Uterus (tissue), 4 donors: ENCODE measurements around the gene TULP3. TPM values are rescaled to one million over a fixed set of nuclear protein-coding genes. Genes with fewer than 3 reads are reported as not detected.

ENCODE experiments used
- DNase-seq, 2 donors: peaks; one replicate each; pipeline ENCODE4 v3.0.0-alpha.2; 2019 to 2020
- H3K27ac ChIP-seq, 2 donors: fragments of 200-600 bp; sonication (generic); 1 replicate in 1 of 2; 2 replicates in 1 of 2; pipeline ENCODE4 v1.5.1; 2016 to 2018
- H3K27me3 ChIP-seq, 2 donors: fragments of 200-600 bp; sonication (generic); one replicate each; pipeline ENCODE4 v1.5.1; 2018 to 2019; ENCODE audit warnings: control low read depth in 1 of 2
- H3K36me3 ChIP-seq, 2 donors: fragments of 200-600 bp; sonication (generic); one replicate each; pipeline ENCODE4 v1.5.1; 2019; ENCODE audit warnings: control low read depth in 1 of 2
- H3K4me1 ChIP-seq, 2 donors: fragments of 200-600 bp; sonication (generic); one replicate each; pipeline ENCODE4 v1.5.1; 2018 to 2019; ENCODE audit warnings: control low read depth in 1 of 2
- H3K4me3 ChIP-seq, 2 donors: fragments of 200-600 bp; sonication (generic); 1 replicate in 1 of 2; 2 replicates in 1 of 2; pipeline ENCODE4 v1.5.1; 2018 to 2019; ENCODE audit warnings: mild to moderate bottlenecking in 1 of 2
- H3K9me3 ChIP-seq, 2 donors: fragments of 200-600 bp; sonication (generic); one replicate each; pipeline ENCODE4 v1.5.1; 2019; ENCODE audit warnings: control low read depth in 1 of 2
- POLR2A ChIP-seq, 2 donors: fragments of 450-650 bp; IDR thresholded peaks; one replicate each; pipeline ENCODE4 v1.6.1; 2016; ENCODE audit warnings: antibody characterized with exemption in 2 of 2, mild to moderate bottlenecking in 1 of 2, moderate library complexity in 1 of 2
- intact Hi-C: fragments of 100-400 bp; cut with DNase I; formaldehyde crosslinking; loops from one replicate; pipeline ENCODE4 v1.15.1; 2023; ENCODE audit warnings: low total_unique reads
- total RNA-seq, 4 donors: library from RNA; depleted of rRNA in 3 of 4; stranded (reverse); fragments of >200 nt in 3 of 4; gene quantifications; one replicate each; pipeline versions ENCODE4 v1.1.0 to v1.2.4, GENCODE V29; 2014 to 2023
- TF ChIP-seq, protein P1 (sequence below), 4 experiments: fragments of 200-600 bp in 2 of 4; fragments of 450-650 bp in 2 of 4; sonication (generic) in 2 of 4; IDR thresholded peaks; one replicate each; pipeline ENCODE4 v1.5.1; 2016 to 2019; ENCODE audit warnings: antibody characterized with exemption in 4 of 4, mild to moderate bottlenecking in 2 of 4, moderate library complexity in 1 of 4
- donor health status: DM: yes; HTN: yes; CAD: no.

The TULP3 gene
- total RNA-seq, 4 donors from 2014 or later = 7.2 to 38.7 (median 29.4) TPM

DNA sequence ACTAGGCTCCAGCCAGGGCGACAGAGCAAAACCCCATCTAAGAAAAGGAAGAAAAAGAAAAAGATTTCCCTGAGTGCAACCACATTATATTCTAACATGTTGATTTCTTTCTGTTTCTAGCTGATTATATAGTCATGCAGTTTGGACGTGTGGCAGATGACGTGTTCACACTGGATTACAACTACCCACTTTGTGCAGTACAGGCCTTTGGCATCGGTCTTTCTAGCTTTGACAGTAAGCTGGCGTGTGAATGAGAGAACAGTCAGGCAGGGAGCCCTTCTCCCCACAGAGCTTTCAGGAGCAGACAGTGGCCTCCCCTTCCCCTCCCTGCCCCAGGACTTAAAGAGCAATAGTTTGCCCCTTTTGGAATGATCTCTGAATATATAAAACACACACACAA, 48.5 kb downstream of the TULP3 start:
- Histone ChIP-seq H3K36me3 (no peaks in the 10 kb centered on the region), H3K27me3 (no peaks in the 10 kb centered on the region)
- intact Hi-C loops = no loop called here

DNA sequence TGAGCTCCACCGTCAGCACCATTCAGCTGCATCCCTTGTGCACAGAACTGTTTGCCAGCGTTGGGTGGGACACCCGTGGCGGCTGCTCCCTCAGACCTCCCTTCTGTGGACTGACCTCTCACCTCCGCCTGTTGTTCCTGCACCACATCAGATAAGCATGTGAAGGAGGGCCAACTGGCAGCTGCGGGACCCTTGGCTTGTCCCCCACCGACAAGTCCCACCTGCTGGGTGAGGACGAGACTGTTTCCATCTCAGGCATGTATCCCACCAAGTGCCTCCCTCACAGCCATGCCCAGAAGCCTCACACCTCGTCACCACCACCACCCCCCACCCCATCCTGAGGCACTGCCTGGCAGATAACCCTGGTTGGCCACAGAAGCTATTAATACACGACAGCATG, 49.9 kb downstream of the TULP3 start:
- no peaks in the 10 kb centered on the region for H3K36me3 ChIP-seq
- no peaks in the 10 kb centered on the region for H3K4me1 ChIP-seq
- H3K4me3 ChIP-seq = no peak overlapping the region
- no peak for DNase-seq
- H3K9me3 ChIP-seq = no peaks in the 10 kb centered on the region
- TF ChIP-seq POLR2A (IDR thresholded peaks at IDR 0.05) = no peak
- TF ChIP-seq, protein P1, sequence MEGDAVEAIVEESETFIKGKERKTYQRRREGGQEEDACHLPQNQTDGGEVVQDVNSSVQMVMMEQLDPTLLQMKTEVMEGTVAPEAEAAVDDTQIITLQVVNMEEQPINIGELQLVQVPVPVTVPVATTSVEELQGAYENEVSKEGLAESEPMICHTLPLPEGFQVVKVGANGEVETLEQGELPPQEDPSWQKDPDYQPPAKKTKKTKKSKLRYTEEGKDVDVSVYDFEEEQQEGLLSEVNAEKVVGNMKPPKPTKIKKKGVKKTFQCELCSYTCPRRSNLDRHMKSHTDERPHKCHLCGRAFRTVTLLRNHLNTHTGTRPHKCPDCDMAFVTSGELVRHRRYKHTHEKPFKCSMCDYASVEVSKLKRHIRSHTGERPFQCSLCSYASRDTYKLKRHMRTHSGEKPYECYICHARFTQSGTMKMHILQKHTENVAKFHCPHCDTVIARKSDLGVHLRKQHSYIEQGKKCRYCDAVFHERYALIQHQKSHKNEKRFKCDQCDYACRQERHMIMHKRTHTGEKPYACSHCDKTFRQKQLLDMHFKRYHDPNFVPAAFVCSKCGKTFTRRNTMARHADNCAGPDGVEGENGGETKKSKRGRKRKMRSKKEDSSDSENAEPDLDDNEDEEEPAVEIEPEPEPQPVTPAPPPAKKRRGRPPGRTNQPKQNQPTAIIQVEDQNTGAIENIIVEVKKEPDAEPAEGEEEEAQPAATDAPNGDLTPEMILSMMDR (IDR thresholded peaks at IDR 0.05) = no peak
- no peaks in the 10 kb centered on the region for H3K27me3 ChIP-seq
- H3K27ac ChIP-seq = no peak overlapping the region
- intact Hi-C loops = no loop called here

More for the DNA sequence above, 48.5 kb downstream of the TULP3 start:
- TF ChIP-seq, protein P1 (IDR thresholded peaks at IDR 0.05) = no peak
- TF ChIP-seq POLR2A (IDR thresholded peaks at IDR 0.05) = no peak
- Histone ChIP-seq H3K9me3 (no peaks in the 10 kb centered on the region), H3K4me3 (no peak overlapping the region), H3K27ac (no peak overlapping the region), H3K4me1 (no peaks in the 10 kb centered on the region)
- no peak for DNase-seq

DNA sequence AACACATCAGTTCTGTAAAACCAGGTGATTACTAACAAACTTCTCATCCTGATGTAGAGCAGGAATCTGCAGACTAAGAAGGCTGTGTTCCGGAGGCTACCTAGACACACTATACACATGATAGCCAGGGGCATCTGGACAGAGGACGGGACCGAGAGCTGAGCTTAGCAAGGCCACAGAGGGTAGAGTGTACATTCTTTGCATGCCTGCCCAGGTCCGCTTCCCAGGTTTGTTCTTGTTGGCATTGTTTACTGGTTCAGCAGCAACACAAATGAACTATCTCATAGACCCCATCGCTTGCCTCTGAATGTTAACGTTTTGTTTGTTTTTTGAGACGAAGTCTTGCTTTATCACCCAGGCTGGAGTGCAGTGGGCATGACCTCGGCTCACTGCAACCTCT, 50.8 kb downstream of the TULP3 start:
- TF ChIP-seq, protein P1 (IDR thresholded peaks at IDR 0.05) = no peak
- TF ChIP-seq POLR2A (IDR thresholded peaks at IDR 0.05) = no peak

DNA sequence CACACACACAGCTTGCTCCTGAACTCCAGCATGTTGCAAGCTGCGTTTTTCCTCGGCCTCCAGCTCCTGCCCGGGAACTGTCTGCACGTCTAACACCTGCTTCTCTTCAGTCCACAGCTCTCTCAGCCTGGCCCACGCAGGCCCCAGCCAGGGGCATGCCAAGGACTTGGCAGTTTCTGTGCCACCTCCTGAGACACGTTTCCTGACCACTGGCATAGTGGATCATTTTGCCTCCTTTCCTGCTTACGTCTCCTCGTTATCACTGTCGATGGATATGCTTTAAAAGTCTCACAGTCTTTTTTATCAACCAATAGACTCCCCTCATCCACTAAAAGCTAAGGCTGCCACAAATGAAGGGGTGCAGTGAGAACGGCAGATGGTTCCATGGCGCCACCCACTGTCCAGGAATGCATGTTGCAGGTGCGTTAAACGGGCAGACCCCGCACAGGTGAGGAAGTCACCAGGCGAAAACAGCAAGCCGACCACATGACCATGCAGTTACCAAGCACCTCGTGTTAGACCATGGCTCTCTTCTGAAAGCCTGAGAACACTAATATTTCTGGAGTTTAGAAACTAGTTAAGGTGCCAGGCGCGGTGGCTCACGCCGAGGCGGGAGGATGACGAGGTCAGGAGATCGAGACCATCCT, 53.8 kb downstream of the TULP3 start:
- H3K27ac ChIP-seq = no peak overlapping the region
- H3K36me3 ChIP-seq = no peaks in the 10 kb centered on the region
- H3K9me3 ChIP-seq = no peaks in the 10 kb centered on the region
- H3K4me3 ChIP-seq = no peak overlapping the region
- DNase-seq = peak; percentile 50 to 57
- TF ChIP-seq, protein P1 (IDR thresholded peaks at IDR 0.05) = peak; percentile 41 to 68 (median 66)
- no peak for TF ChIP-seq POLR2A (IDR thresholded peaks at IDR 0.05)
- no peaks in the 10 kb centered on the region for H3K4me1 ChIP-seq
- intact Hi-C loops = no loop called here
- no peaks in the 10 kb centered on the region for H3K27me3 ChIP-seq

More for the DNA sequence above, 50.8 kb downstream of the TULP3 start:
- H3K27me3 ChIP-seq = no peaks in the 10 kb centered on the region
- H3K4me1 ChIP-seq = no peaks in the 10 kb centered on the region
- no peaks in the 10 kb centered on the region for H3K9me3 ChIP-seq
- no peak overlapping the region for H3K27ac ChIP-seq
- intact Hi-C loops = no loop called here
- no peak for DNase-seq
- no peak overlapping the region for H3K4me3 ChIP-seq
- H3K36me3 ChIP-seq = no peaks in the 10 kb centered on the region

DNA sequence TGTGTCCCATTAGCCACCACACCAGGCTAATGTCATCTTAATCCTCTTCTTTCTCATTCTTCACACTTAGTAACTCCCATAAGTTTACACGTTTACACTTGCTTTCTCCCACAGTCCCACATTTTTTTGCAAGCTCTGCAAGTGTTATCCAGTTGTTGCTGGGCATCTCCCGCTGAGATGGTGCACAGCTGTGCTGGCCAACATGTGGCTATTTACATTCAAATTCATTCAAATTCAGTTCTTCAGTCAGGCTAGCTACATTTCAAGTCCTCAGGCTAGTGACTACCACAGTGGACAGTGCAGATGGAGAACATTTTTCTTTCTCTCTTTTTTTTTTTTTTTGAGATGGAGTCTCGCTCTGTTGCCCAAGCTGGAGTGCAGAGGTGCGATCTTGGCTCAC, 58.7 kb downstream of the TULP3 start:
- intact Hi-C loops = no loop called here
- H3K27me3 ChIP-seq = no peaks in the 10 kb centered on the region
- no peak overlapping the region for H3K27ac ChIP-seq
- H3K36me3 ChIP-seq = no peaks in the 10 kb centered on the region
- H3K4me3 ChIP-seq = no peak overlapping the region
- TF ChIP-seq POLR2A (IDR thresholded peaks at IDR 0.05) = no peak
- TF ChIP-seq, protein P1 (IDR thresholded peaks at IDR 0.05) = no peak
- no peaks in the 10 kb centered on the region for H3K4me1 ChIP-seq
- DNase-seq = no peak
- no peaks in the 10 kb centered on the region for H3K9me3 ChIP-seq
